Activated CD8-positive, alpha-beta memory T cell treated with anti-CD3 and anti-CD28 coated beads, Interleukin-2, amount 10 ng/mL, durations not matched to agents 7 days and 5 days (primary cell): ENCODE data around the gene DDX52. TPM values are rescaled to one million over a fixed set of nuclear protein-coding genes. Genes with fewer than 3 reads are reported as not detected.
A peak's percentile ranks its signal among the peaks of the same experiment; 100 is the strongest.
"Not testable (repeated sequence)": the region's sequence is repeated elsewhere in the genome, so short reads cannot be mapped to it uniquely, and the experiment has no call there.

Source experiments
- ATAC-seq: fragments of 150-1000 bp; cut with Tn5 transposase; one replicate; pipeline ENCODE4 v1.10.0; 2021; ENCODE audit warnings: moderate library complexity
- CTCF ChIA-PET: fragments of 350-600 bp; sonication (Branson Sonifier 250); formaldehyde crosslinking; loops from one replicate; lab custom pipeline; 2021; ENCODE audit warnings: antibody characterized with exemption; lab: Charles Lee
- DNase-seq: peaks from one replicate; pipeline ENCODE4 v3.0.0-alpha.2; 2020
- H3K27ac Mint-ChIP-seq: one replicate; pipeline ENCODE4 v1.8.0; 2021; ENCODE audit warnings: mild to moderate bottlenecking, mixed read lengths
- H3K27me3 Mint-ChIP-seq: one replicate; pipeline ENCODE4 v1.8.0; 2021; ENCODE audit warnings: mixed read lengths
- H3K36me3 Mint-ChIP-seq: one replicate; pipeline ENCODE4 v1.8.0; 2021; ENCODE audit warnings: mild to moderate bottlenecking, mixed read lengths
- H3K4me1 Mint-ChIP-seq: one replicate; pipeline ENCODE4 v1.8.0; 2021; ENCODE audit warnings: mixed read lengths
- H3K4me3 Mint-ChIP-seq: one replicate; pipeline ENCODE4 v1.8.0; 2021; ENCODE audit warnings: mild to moderate bottlenecking, moderate library complexity, mixed read lengths
- H3K9me3 Mint-ChIP-seq: one replicate; pipeline ENCODE4 v1.8.0; 2022; ENCODE audit warnings: low read depth, mixed read lengths
- total RNA-seq, 2 experiments: library from RNA; stranded (reverse); gene quantifications; one replicate each; pipeline ENCODE4 v1.2.3, GENCODE V29; 2021

The DDX52 gene
- total RNA-seq, 2 experiments from 2014 or later: 27.7 to 35.9 TPM

DNA sequence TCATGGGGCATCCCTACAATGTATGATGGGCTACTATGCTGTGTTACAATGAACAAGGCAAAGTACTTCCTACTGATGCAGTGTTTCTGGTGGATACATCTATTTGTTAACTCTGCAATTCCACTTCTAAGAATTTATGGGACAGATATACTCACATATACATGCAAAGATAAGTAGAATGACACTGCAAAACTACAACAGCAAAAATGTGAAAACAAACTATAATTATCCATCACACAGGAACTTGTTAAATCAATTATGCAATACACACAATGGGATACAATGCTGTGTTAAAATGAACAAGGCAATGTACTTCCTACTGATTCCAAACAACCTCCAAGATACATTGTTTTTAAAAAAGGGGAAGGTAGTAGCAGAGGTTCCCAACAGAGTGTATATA lies 3.2 kb downstream of the DDX52 start:
- Mint-ChIP-seq H3K27ac (no peak overlapping the region), H3K4me3 (no peak overlapping the region), H3K4me1 (peaks cover 31% of the 10 kb centered on the region), H3K27me3 (peaks cover 12% of the 10 kb centered on the region), H3K36me3 (peaks cover 45% of the 10 kb centered on the region), H3K9me3 (no peaks in the 10 kb centered on the region)
- CTCF ChIA-PET: interaction anchor here (2.1 kb wide), 1 partner anchor 27 kb away, joined by 4 read pairs; no protein-coding TSS in a partner anchor
- ATAC-seq (no peak), DNase-seq (no peak)

- Mint-ChIP-seq H3K4me3 (no peak overlapping the region), H3K9me3 (no peaks in the 10 kb centered on the region), H3K4me1 (peaks cover 26% of the 10 kb centered on the region), H3K27me3 (no peaks in the 10 kb centered on the region), H3K27ac (no peak overlapping the region), H3K36me3 (peaks cover 46% of the 10 kb centered on the region)
- DNase-seq (no peak), ATAC-seq (no peak)
- CTCF ChIA-PET: no interaction called here
Observed at GRCh38 chr17:37637956-37638355, 5.3 kb downstream of the DDX52 start.

GRCh38 chr17:37616430-37616829 lies 26.8 kb downstream of the DDX52 start:
- ATAC-seq, H3K4me3 Mint-ChIP-seq, H3K9me3 Mint-ChIP-seq, H3K4me1 Mint-ChIP-seq, H3K27ac Mint-ChIP-seq, H3K27me3 Mint-ChIP-seq, CTCF ChIA-PET, DNase-seq: not testable (repeated sequence)
- H3K36me3 Mint-ChIP-seq: peaks cover 34% of the 10 kb centered on the region

GRCh38 chr17:37614823-37615222 lies 28.4 kb downstream of the DDX52 start:
- no peak overlapping the region for H3K4me3 Mint-ChIP-seq
- H3K27me3 Mint-ChIP-seq: no peaks in the 10 kb centered on the region
- CTCF ChIA-PET: no interaction called here
- no peak overlapping the region for H3K27ac Mint-ChIP-seq
- H3K9me3 Mint-ChIP-seq: no peaks in the 10 kb centered on the region
- peaks cover 23% of the 10 kb centered on the region for H3K36me3 Mint-ChIP-seq
- H3K4me1 Mint-ChIP-seq: peaks cover 6% of the 10 kb centered on the region
- ATAC-seq: no peak
- no peak for DNase-seq

GRCh38 chr17:37614391-37614790 lies 28.9 kb downstream of the DDX52 start:
- Mint-ChIP-seq H3K9me3 (no peaks in the 10 kb centered on the region), H3K4me3 (no peak overlapping the region), H3K36me3 (peaks cover 23% of the 10 kb centered on the region), H3K27ac (no peak overlapping the region), H3K27me3 (no peaks in the 10 kb centered on the region), H3K4me1 (peaks cover 10% of the 10 kb centered on the region)
- ATAC-seq: no peak
- CTCF ChIA-PET: interaction anchor here (1.6 kb wide), 1 partner anchor 25 kb away, joined by 4 read pairs; no protein-coding TSS in a partner anchor
- no peak for DNase-seq

GRCh38 chr17:37610971-37611370 lies 32.3 kb downstream of the DDX52 start:
- H3K27me3 Mint-ChIP-seq: no peaks in the 10 kb centered on the region
- H3K4me3 Mint-ChIP-seq: no peak overlapping the region
- DNase-seq (no peak), ATAC-seq (no peak)
- peaks cover 20% of the 10 kb centered on the region for H3K4me1 Mint-ChIP-seq
- CTCF ChIA-PET: interaction anchor here (0.8 to 4.2 kb wide), 4 partner anchors 10 to 204 kb away, joined by 3 to 16 read pairs (median 8); no protein-coding TSS in a partner anchor
- peaks cover 17% of the 10 kb centered on the region for H3K36me3 Mint-ChIP-seq
- no peaks in the 10 kb centered on the region for H3K9me3 Mint-ChIP-seq
- H3K27ac Mint-ChIP-seq: no peak overlapping the region

DNA sequence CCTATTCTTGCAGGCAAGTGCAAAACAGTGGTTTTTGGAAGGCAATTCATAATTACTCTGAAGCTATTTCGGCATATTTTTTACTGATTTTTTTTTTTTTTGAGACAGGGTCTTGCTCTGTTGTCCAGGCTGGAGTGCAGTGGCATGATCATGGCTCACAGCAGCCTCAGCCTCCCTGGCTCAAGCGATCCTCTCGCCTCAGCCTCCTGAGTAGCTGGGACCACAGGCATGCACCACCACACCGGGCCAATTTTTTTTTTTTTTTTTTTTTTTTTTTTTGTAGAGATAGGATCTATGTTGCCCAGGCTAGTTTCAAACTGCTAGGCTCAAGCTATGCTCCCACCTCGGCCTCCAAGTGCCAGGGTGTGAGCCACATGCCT lies 33.2 kb downstream of the DDX52 start:
- Mint-ChIP-seq H3K36me3 (peaks cover 23% of the 10 kb centered on the region), H3K27ac (peak overlapping the region; percentile 87), H3K4me3 (peak overlapping the region; percentile 79), H3K4me1 (peaks cover 29% of the 10 kb centered on the region)
- CTCF ChIA-PET: interaction anchor here (0.7 to 4.2 kb wide), 15 partner anchors 9 to 237 kb away, joined by 3 to 16 read pairs (median 5); partner anchors contain the start of gene DDX52
- H3K27me3 Mint-ChIP-seq, DNase-seq, ATAC-seq, H3K9me3 Mint-ChIP-seq: not testable (repeated sequence)

GRCh38 chr17:37609170-37610040 lies 33.8 kb downstream of the DDX52 start, which contains the start of gene SYNRG:
Gene SYNRG (minus strand): TSS chr17:37609418. CDS start chr17:37609355, 63 bp downstream.
- ATAC-seq: peak; percentile 88
- peak; percentile 96 for DNase-seq
- Mint-ChIP-seq H3K9me3 (no peaks in the 10 kb centered on the region), H3K36me3 (peaks cover 26% of the 10 kb centered on the region), H3K27ac (peak within 1 kb of the TSS; percentile 92), H3K4me3 (peak within 1 kb of the TSS; percentile 79), H3K27me3 (no peaks in the 10 kb centered on the region), H3K4me1 (peaks cover 35% of the 10 kb centered on the region)
- CTCF ChIA-PET: interaction anchor here (0.7 to 4.2 kb wide), 17 partner anchors 8 to 236 kb away, joined by 3 to 16 read pairs (median 4); partner anchors contain the start of gene DDX52

DNA sequence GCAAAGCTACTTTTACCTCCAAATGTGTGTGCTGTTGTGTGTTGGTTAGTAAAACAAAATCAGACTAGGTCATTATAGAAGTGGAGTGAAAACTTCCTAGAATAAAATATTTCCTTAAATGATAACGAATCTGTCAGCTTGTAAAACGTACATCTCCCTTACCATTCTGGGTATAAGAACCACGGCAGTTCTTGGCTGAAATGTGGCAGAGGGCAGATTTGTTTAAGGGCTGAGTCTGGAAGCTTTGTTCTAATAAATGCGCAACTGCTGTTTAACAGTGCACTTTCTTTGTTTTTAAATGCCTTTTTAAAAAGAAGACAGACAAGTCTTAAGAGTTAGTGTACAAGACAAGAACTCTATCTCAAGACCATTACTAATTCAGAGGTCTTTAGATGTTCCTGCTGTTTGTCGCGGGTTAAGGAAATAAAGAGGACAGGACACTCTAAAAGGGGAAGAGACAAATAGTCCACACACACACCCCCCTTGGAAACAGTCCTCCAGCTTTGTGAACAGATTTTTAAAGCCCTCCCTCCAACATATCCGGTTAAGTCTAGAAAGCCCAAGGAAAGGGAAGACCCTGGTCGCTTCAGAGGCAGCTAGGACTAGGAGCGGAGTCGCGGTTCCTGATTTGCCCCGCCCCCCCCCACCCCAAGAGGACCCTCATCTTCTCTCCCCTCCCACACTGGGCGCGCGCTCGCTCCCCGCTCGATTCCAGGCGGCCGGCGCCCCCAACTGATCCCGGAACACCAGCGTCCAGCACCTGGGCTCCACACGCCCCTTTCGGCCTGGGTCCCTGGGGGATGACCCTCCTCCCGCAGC lies 34.7 kb downstream of the DDX52 start:
- H3K27me3 Mint-ChIP-seq: no peaks in the 10 kb centered on the region
- DNase-seq: no peak
- H3K9me3 Mint-ChIP-seq: no peaks in the 10 kb centered on the region
- peak overlapping the region; percentile 92 for H3K27ac Mint-ChIP-seq
- H3K36me3 Mint-ChIP-seq: peaks cover 27% of the 10 kb centered on the region
- H3K4me3 Mint-ChIP-seq: peak overlapping the region; percentile 79
- peaks cover 44% of the 10 kb centered on the region for H3K4me1 Mint-ChIP-seq
- CTCF ChIA-PET: interaction anchor here (1.2 to 4.2 kb wide), 12 partner anchors 8 to 235 kb away, joined by 3 to 16 read pairs (median 6); partner anchors contain the start of gene DDX52
- peak; percentile 5 for ATAC-seq

- Mint-ChIP-seq H3K36me3 (peaks cover 29% of the 10 kb centered on the region), H3K4me3 (peak overlapping the region; percentile 79), H3K4me1 (peaks cover 50% of the 10 kb centered on the region), H3K9me3 (no peaks in the 10 kb centered on the region), H3K27me3 (no peaks in the 10 kb centered on the region), H3K27ac (peak overlapping the region; percentile 92)
- DNase-seq (peak; percentile 66), ATAC-seq (no peak)
- CTCF ChIA-PET: interaction anchor here (1.7 to 2.3 kb wide), 2 partner anchors 10 to 234 kb away, joined by 4 to 8 read pairs (median 6); no protein-coding TSS in a partner anchor
Observed at GRCh38 chr17:37607637-37608331, 35.5 kb downstream of the DDX52 start.

DNA sequence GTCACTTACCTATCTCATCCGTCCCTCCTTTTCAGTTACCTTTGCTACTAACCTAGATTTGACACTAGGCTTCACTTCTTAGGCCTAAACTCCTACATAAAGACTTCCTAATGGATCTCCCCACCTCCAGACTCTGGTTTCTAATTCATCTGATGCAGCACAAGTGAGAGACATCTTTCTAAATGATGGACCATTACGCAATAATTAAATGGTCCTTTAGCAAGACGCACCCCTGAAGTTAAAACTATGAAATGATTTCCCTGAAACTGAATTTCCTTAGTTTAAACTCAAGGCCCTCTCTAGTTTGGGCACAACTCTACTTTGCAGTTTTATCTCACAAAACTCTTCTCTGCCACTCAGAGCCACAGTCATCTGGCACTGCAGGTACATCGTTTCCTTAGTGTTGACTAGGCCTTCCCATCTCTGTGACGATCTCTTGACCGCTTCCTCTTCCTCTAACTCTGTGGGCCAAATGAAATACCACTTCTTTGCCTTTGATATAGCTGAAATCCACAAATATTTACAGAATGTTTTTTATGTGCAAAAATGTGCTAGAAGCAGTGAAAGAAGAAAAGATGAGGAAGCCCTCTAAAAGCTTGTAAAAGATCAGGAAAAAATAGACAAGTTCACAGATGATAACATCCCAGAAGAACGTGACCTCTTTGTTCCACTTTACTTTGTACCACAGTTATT lies 37.3 kb downstream of the DDX52 start:
- peaks cover 55% of the 10 kb centered on the region for H3K4me1 Mint-ChIP-seq
- no peaks in the 10 kb centered on the region for H3K9me3 Mint-ChIP-seq
- peaks cover 34% of the 10 kb centered on the region for H3K36me3 Mint-ChIP-seq
- no peaks in the 10 kb centered on the region for H3K27me3 Mint-ChIP-seq
- peak overlapping the region; percentile 92 for H3K27ac Mint-ChIP-seq
- DNase-seq (peak; percentile 79), ATAC-seq (peak; percentile 32)
- CTCF ChIA-PET: interaction anchor here (0.8 to 2.4 kb wide), 4 partner anchors 11 to 232 kb away, joined by 4 to 9 read pairs (median 7); no protein-coding TSS in a partner anchor
- peak overlapping the region; percentile 79 for H3K4me3 Mint-ChIP-seq

DNA sequence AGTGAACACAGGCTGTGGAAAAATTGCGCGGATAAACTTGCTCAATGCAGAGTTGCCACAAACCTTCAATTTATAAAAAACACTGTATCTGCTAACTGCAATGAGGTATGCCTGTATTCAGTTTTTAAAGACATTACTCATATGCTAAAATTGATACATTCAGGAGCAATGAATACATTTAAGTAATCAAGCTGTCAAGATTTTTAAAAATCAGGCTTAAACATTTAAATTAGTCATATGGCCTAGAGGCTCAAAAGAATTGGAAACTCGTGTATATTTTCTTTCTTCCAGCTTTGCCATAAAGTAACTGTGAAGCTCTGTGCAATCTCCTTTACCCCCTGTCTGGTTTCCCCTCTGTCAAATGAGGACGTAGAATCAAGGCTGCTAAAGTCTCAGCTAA lies 38.2 kb downstream of the DDX52 start:
- H3K27ac Mint-ChIP-seq: peak overlapping the region; percentile 92
- ATAC-seq (no peak), DNase-seq (no peak)
- peaks cover 39% of the 10 kb centered on the region for H3K36me3 Mint-ChIP-seq
- peak overlapping the region; percentile 79 for H3K4me3 Mint-ChIP-seq
- CTCF ChIA-PET: interaction anchor here (0.8 to 2.4 kb wide), 3 partner anchors 10 to 232 kb away, joined by 3 to 9 read pairs (median 8); no protein-coding TSS in a partner anchor
- no peaks in the 10 kb centered on the region for H3K9me3 Mint-ChIP-seq
- no peaks in the 10 kb centered on the region for H3K27me3 Mint-ChIP-seq
- peaks cover 58% of the 10 kb centered on the region for H3K4me1 Mint-ChIP-seq
